Measurements from ENCODE around the gene TMTC2.

GRCh38 chr12:82866946-82867345, 180.2 kb downstream of the TMTC2 start:
- TF ChIP-seq GATA2 (IDR thresholded peaks at IDR 0.05; ENCODE audit: low read depth, low read length) = no peak
- TF ChIP-seq GATA3 (IDR thresholded peaks at IDR 0.05; ENCODE audit: low read depth, low read length) = no peak
